Erythroblast (primary cell): Measurements from ENCODE around the gene RNU1-1.
"Not testable (repeated sequence)": the region's sequence is repeated elsewhere in the genome, so short reads cannot be mapped to it uniquely, and the experiment has no call there.

Source experiments
- GATA1 ChIP-seq: IDR thresholded peaks from 2 replicates; pipeline ENCODE4 v1.6.1; 2011; ENCODE audit warnings: low read depth, mild to moderate bottlenecking, control low read depth, low read length, moderate library complexity
- POLR2A ChIP-seq: IDR thresholded peaks from 2 replicates; pipeline ENCODE4 v1.6.1; 2011; ENCODE audit warnings: mild to moderate bottlenecking, low read length

GRCh38 chr1:16535487-16535886 lies 21.4 kb upstream of the RNU1-1 start:
- TF ChIP-seq POLR2A, GATA1: not testable (repeated sequence)
